ENCODE measurements around the gene GLMP. TPM values are rescaled to one million over a fixed set of nuclear protein-coding genes. Genes with fewer than 3 reads are reported as not detected.

Gene GLMP
- total RNA-seq, 1 experiment from 2014 or later = 29.2 TPM

GRCh38 chr1:156305215-156305614 is 9.7 kb upstream of the GLMP start:
- POLR2A ChIA-PET (ENCODE audit: unreplicated experiment) = no interaction called here
- no peaks in the 10 kb centered on the region for H3K27me3 ChIP-seq (ENCODE audit: insufficient read depth, low read depth)
- intact Hi-C loops (cut with micrococcal nuclease; ENCODE audit: unreplicated experiment) = no loop called here
- H3K9me2 ChIP-seq (ENCODE audit: insufficient read depth) = no peaks in the 10 kb centered on the region
- 0 out of 2 replicates have a peak, but pooled peaks cover 4% of the 10 kb centered on the region for H4K20me1 ChIP-seq (ENCODE audit: insufficient read depth)
- H3F3A ChIP-seq (ENCODE audit: insufficient read depth, low read depth) = peaks cover 56% of the 10 kb centered on the region; the same call in 1 of the 2 replicates
- no peak for DNase-seq
- BruUV-seq (replicated peaks) = no TSS peak
- no peaks in the 10 kb centered on the region for H3K4me1 ChIP-seq (replicated peaks; ENCODE audit: insufficient read depth)
- no peak overlapping the region for H2AFZ ChIP-seq
- H3K27ac ChIP-seq = no peak overlapping the region
- TF ChIP-seq EZH2 (IDR thresholded peaks at IDR 0.05; ENCODE audit: low read depth) (no peak), CTCF (conservative IDR thresholded peaks at IDR 0.05) (no peak)
- H3K4me3 ChIP-seq = no peak overlapping the region
- no peak overlapping the region for H3K4me2 ChIP-seq
- CTCF ChIA-PET = no interaction called here
- 0 out of 2 replicates have a peak, but pooled peaks cover 5% of the 10 kb centered on the region for H3K36me3 ChIP-seq (ENCODE audit: low read depth)
- H3K79me2 ChIP-seq (ENCODE audit: low read depth) = no peaks in the 10 kb centered on the region
- no peaks in the 10 kb centered on the region for H3K9me3 ChIP-seq (ENCODE audit: insufficient read depth, low read depth)

GRCh38 chr1:156303241-156303640 is 7.8 kb upstream of the GLMP start:
- Histone ChIP-seq H3K4me1 (replicated peaks; ENCODE audit: insufficient read depth) (no peaks in the 10 kb centered on the region), H3K36me3 (ENCODE audit: low read depth) (no peaks in the 10 kb centered on the region), H2AFZ (no peak overlapping the region), H3K9me2 (ENCODE audit: insufficient read depth) (no peaks in the 10 kb centered on the region), H4K20me1 (ENCODE audit: insufficient read depth) (no peaks in the 10 kb centered on the region), H3F3A (ENCODE audit: insufficient read depth, low read depth) (peaks cover 39% of the 10 kb centered on the region; the same call in 1 of the 2 replicates), H3K27me3 (ENCODE audit: insufficient read depth, low read depth) (no peaks in the 10 kb centered on the region), H3K27ac (no peak overlapping the region), H3K79me2 (ENCODE audit: low read depth) (no peaks in the 10 kb centered on the region), H3K4me3 (no peak overlapping the region), H3K9me3 (ENCODE audit: insufficient read depth, low read depth) (no peaks in the 10 kb centered on the region), H3K4me2 (no peak overlapping the region)
- intact Hi-C loops (cut with micrococcal nuclease; ENCODE audit: unreplicated experiment) = no loop called here
- ChIA-PET CTCF (no interaction called here), POLR2A (ENCODE audit: unreplicated experiment) (no interaction called here)
- DNase-seq = no peak
- no TSS peak for BruUV-seq (replicated peaks)
- TF ChIP-seq EZH2 (IDR thresholded peaks at IDR 0.05; ENCODE audit: low read depth) = no peak
- no peak for TF ChIP-seq CTCF (conservative IDR thresholded peaks at IDR 0.05)

GRCh38 chr1:156298852-156299357 is 3.4 kb upstream of the GLMP start, which contains the start of gene VHLL:
TSS of gene VHLL (minus strand) at chr1:156299307. CDS start at chr1:156299189, 118 bp downstream.
- peaks cover 17% of the 10 kb centered on the region; the same call in 1 of the 2 replicates for H3F3A ChIP-seq (ENCODE audit: insufficient read depth, low read depth)
- no peak within 1 kb of the TSS for H3K4me3 ChIP-seq
- no TSS peak for BruUV-seq (replicated peaks)
- ChIA-PET CTCF (no interaction called here), POLR2A (ENCODE audit: unreplicated experiment) (interaction anchor here (0.7 kb wide), 1 partner anchor 15 kb away, joined by 3 read pairs; the partner anchor contains the start of gene TMEM79)
- no peak for DNase-seq
- peaks cover 8% of the 10 kb centered on the region; the same call in 1 of the 2 replicates for H3K4me1 ChIP-seq (replicated peaks; ENCODE audit: insufficient read depth)
- H4K20me1 ChIP-seq (ENCODE audit: insufficient read depth) = no peaks in the 10 kb centered on the region
- TF ChIP-seq EZH2 (IDR thresholded peaks at IDR 0.05; ENCODE audit: low read depth) = no peak
- no peak within 1 kb of the TSS for H3K27ac ChIP-seq
- no peaks in the 10 kb centered on the region for H3K9me3 ChIP-seq (ENCODE audit: insufficient read depth, low read depth)
- no peaks in the 10 kb centered on the region for H3K36me3 ChIP-seq (ENCODE audit: low read depth)
- H2AFZ ChIP-seq = no peak within 1 kb of the TSS
- H3K79me2 ChIP-seq (ENCODE audit: low read depth) = no peaks in the 10 kb centered on the region
- intact Hi-C loops (cut with micrococcal nuclease; ENCODE audit: unreplicated experiment) = no loop called here
- H3K9me2 ChIP-seq (ENCODE audit: insufficient read depth) = no peaks in the 10 kb centered on the region
- H3K4me2 ChIP-seq = no peak within 1 kb of the TSS
- H3K27me3 ChIP-seq (ENCODE audit: insufficient read depth, low read depth) = no peaks in the 10 kb centered on the region
